Activated T-cell treated with anti-CD3 and anti-CD28 coated beads, Interleukin-2, amount 50 U/mL, for 1 hour (primary cell): ENCODE measurements around the gene TMEM45B.
A peak's percentile ranks its signal among the peaks of the same experiment; 100 is the strongest.
"Not testable (repeated sequence)": the region's sequence is repeated elsewhere in the genome, so short reads cannot be mapped to it uniquely, and the experiment has no call there.

Experiments used
- DNase-seq: peaks from one replicate; pipeline ENCODE4 v3.0.0-alpha.2; 2020

Gene TMEM45B

DNA sequence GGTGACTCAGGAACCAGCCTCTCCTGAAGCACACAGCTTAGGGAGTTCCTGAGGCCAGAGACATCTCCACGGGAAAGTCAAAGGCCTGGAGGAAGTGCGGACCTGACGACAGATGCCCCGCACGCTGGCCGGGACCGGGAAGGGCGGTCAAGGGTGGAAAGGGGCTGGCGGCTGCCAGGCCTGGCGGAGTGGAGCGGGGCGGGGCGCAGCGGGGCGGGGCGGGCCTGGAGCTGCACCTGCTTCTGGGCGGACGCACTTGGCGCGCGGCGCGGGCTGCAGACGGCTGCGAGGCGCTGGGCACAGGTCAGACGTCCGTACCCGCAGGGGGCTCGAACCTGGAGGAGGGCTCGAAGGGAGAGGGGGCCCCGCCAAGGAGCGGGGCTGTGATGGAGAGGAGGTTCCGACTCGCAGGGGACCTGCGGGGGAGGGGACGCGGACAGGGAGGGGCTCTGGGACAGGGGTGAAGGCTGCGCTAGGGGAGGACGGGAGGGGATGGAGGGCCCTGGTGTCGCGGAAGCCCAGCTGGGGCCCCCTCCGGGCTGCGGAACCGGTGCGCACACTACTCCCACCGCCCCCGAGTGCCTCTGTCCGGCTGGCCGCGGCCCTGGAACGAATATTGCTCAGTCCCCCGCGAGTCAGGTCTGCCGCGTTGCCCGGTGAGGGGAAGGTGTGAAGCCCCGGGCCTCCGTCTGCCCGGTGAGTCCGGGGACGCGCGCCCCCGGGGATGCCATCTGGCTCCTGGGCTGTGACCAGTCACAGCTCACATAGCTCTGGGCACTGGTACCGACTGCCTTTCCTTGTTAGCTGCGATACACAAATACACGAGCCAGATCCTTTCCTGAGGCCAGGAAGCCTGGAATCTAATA lies at the start of gene TMEM45B:
Gene TMEM45B, plus strand, starts transcription at position 253 of the 866 bp plus-strand sequence. CDS start 36,635 bp downstream, outside the sequence.
- DNase-seq, result peak; percentile 51

DNA sequence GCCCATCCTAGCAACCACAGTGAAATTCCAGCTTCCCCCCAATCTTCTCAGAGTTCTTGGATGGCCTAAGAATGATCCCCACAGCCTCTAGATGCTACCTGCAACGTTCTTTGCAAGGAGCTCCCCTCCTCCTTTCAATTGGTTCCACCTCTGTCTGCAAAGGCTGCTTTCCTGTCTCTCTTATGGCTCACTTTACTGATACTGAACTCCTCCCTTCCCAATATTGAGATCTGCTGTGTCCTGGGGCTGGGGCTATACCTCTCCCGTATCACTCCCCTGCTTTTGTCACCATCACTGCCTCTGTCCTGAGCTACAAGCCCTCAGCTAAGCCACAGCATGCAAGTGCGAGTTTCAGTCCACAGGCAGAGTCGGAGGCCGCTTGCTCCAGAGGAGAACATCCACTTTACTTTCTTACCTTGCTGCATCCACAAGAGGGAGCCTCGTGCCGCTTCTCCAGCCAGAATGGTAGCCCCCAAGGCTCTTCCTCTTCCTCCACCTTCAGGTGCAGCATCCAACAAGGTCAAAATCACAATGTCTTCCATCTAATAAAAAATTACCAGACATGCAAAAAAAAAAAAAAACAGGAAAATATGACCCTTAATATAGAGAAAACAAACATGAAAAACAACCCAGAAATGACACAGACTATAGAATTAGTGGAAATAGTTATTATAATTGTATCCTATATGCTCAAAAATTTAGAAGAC lies 48.6 kb upstream of the TMEM45B start:
- DNase-seq, result peak; percentile 19

DNA sequence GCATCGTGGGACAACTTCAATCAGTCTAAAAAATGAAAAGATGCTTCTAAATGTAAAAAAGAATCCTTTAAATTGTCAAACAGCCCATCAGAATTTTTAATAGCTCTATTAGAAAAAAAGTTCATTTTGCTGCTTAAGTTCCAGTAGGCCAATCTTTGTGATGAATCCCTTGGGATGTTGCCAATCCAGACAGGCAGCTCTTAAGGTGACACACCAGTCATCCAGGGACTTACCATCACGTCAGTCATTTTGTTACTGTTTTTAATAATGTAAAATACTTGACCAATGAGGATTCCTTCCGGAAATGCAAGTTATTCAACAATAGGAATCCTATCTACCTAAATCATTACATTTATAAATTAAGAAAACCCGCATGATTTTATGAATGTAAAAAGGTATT lies 47.8 kb upstream of the TMEM45B start:
- DNase-seq, result no peak

DNA sequence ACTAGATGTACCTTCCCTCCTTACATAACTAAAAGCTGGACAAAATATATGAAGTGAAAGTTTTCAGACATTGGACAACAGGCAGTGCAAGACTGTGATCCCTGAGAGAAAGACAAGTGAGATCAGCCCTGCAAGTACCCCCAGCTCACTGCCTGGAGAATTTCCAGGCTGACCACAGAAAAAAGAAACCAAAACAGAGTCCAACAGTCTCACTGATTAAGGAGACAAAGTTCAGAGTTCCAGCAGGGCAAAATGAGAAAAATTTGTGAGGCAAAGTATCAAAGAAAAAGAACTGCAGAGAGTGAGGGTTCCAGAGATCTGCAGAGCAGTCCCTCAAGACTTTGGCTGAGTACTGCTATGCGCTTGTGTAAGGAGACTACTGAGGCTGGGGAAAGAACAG lies 47.3 kb upstream of the TMEM45B start:
- no peak for DNase-seq

DNA sequence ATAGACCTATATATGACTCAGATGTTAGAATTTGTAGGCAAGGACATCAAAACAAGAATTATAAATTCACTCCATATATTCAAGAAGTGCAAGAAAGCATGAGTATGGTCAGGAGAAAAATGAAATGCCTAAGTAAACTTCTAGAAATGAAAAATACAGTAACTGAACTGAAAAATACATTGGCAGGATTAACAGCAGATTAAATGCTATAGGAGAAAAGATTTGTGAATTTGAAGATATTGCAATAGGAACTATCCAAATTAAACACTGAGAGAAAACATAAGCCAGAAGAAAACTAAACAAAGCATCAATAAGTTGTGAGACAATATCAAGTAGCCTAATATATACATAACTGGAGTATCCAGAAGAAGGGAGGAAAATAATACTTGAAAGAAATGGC lies 46.6 kb upstream of the TMEM45B start:
- DNase-seq, result no peak

DNA sequence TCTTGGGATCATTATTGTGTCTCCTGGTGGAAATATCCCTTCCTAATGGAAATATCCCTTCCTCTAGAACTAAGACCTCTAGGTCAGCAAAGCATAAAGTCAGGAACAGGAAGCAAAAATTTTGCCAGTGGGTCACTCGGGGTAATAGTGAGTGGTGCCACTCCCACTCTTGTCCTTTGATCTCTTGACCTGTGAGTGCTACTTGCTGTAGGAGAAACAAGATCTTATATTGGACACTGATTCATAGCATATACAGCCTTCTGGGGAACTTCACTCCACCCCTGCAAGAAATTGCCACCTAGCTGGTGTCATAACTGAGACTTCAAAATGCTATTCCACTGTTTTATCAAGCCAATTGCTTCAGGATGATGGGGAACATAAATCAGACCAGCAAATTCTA lies 44.7 kb upstream of the TMEM45B start:
- DNase-seq, result no peak

DNA sequence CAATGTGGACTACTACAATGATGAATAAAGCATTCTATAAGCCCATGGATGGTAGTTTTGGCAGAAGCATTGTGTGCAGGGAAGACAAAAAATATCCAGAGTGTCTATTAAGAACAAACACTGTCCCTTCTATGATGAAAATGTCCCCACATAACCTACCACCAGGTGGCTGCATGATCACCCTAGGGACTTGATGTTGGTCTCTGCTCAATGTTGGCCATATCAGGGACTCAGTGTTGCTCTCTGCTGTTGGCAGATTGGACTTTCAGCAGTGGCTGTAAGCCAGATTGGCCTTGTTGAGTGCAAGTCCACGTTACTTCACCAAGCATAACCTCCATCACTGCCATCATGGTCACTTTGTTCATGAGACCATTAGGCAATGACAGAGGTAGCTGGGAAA lies 44.2 kb upstream of the TMEM45B start:
- DNase-seq, result not testable (repeated sequence)

DNA sequence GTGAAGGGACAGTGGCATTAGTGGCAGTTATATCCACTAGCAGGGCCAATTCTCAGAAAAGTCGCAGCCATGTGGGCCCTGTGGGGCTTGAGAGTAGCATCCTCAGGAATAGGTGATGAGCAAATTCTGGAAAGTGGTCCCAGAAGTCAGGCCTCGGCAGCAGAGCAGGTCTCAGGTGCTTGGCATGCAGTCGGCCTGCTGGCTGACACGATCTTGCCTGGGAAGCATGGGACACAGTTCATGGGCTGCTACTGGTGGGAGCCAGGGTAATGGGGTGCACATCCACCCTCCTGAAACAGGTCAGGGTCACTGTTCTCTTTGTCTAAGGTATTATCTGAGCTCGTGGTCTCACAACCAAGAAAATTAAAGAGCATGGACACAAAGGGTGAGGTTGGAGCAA lies 36.8 kb upstream of the TMEM45B start:
- DNase-seq, result no peak

DNA sequence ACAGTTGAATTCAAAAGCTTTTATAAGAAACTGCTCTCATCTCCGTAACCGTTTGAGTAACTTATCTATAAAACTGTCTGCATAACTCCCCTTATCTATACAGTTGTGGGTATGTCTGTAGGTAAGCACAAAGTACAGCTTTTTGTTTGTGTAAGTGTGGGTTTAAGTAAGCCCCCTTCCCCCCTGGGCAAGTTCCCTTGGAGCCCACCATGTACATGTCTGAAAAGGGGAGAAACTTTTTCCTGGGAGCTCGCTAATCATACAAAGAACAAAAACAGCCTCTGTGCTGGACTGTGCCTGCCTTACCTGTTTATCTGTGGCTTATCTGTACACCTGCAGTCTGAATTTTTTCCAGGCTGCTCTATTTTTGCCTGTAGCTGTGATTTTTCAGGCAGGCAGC lies 36.3 kb upstream of the TMEM45B start:
- no peak for DNase-seq

DNA sequence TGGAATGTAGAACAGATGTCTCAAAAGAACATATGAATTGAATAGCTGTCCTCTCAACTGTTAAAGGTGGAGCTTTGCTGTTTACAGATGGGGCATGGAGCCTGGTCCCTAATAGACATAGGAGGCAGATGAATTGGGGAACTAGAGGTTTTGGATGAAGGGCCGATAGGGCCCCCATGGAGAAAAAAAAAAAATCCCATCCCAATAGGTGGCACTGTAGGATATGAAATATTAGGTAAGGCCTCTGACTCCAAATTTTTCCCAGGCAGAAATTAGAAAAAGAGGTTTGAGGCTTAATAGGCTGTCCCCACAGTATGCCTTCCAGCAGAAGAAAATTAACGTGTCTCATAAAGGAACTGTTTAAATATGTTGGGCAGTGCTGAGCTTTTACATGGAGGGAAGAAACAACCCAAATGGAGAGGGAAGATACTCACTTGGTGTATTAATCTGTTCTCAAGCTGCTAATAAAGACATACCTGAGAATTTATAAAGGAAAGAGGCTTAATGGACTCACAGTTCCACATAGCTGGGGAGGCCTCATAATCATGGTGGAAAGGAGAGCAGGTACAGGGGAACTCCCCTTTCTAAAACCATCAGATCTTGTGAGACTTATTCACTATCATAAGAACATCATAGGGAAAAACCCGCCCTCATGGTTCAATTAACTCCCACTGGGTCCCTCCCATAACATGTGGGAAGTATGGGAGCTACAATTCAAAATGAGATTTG lies 30.1 kb upstream of the TMEM45B start:
- DNase-seq, result no peak

DNA sequence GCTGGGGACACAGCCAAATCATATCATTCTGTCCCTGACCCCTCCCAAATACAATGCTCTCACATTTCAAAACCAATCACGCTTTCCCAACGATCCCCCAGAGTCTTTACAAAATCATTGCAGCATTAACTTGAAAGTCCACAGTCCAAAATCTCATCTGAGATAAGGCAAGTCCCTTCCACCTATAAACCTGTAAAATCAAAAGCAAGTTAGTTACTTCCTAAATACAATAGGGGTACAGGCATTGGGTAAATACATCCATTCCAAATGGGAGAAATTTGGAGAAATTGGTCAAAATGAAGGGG lies 29.6 kb upstream of the TMEM45B start:
- DNase-seq, result not testable (repeated sequence)

DNA sequence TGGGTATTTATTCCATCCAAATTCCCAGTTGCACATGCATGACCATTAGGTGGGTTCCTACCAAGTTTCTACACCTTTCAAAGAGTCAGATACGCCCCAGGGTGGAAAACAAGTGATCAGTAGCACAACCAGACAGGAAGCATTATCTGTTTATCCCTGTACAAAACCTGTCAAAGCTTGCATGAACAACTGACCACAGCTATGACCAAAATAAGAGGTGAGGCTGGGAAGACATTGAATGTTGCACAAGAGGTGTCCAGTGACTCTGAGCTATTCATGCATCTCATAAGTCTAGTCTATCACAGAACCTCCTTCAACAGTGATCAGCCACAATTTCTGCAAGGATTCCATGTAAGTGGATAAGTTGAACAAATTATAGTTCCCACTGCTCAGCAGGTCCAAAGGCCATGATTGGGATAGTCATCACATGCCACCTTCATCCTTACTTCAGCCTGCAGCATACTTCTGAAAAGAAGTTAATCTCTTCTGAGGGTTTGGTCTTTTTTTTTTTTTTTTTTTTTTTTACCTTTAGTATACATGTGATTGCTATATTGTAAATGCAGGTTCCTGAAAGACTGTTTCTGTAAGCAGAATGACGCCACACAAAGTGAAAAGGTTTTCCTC lies 28.0 kb upstream of the TMEM45B start:
- no peak for DNase-seq

DNA sequence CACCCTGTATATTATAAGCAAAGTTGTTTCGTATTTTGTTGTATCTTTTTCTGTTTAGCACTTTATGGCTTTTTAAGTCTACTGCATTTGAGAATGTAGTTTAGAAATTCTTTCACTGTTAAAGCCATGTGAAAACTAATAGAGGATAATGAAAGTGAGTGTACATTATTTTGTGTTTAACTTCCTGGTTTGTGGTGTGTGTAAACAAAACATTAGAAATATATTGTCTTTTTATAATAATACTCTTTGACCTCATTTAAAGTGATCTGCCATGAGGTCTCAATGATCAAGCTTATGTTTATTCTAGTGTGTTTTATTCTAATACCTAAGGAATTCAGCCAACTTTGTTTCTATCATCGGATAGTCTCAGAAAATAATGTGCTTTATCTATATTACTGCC lies 27.4 kb upstream of the TMEM45B start:
- no peak for DNase-seq

DNA sequence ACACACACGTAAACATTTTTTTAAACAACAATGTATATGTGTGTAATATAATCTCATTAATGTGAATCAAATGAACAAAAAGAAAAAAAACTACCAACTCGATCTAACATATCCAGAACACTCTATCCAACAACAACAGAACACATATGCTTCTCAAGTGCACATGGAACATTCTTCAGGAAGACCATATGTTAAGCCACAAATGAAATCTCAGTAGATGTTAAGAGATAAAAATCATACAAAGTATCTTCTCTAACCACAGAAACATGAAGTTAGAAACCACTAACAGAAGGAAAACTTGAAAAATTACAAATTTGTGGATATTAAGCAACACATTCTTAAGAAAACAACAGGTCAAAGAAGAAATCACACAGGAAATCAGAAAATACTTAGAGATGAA lies 25.5 kb upstream of the TMEM45B start:
- DNase-seq, result no peak

DNA sequence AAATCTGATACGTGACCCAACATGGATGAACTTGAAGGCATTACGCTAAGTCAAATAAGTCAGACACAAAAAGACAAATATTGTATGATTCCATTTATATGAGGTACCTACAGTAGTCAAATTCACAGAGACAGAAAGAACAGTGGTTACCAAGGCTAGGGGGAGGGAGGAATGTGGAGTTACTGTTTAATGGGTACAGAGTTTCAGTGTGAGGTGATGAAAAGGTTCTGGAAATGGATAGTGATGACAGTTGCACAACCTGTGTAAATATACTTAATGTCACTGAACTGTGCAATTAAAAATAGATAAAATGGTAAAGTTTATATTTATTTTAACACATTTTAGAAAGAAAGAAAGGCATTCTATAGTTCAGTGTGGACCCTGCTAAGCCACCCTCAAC lies 24.1 kb upstream of the TMEM45B start:
- DNase-seq, result no peak

DNA sequence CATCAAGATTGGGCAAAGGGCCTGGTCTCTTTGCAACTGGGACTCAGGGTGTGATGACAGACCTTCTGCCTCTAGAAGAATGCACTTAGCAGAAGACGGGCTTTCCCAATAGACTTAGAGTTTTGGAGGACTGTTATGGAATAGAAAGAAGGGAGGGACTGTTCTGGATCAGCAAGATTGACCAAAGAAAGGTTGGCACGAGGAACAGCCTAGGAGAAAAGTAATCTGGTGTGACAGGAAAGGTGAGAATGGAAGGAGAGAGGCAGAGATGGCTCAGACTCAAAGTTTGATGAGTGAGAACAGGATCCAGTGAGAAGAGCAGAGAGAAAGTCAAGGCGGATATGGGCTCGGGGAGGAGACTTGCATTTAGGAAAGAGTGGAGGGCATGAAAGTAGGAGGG lies 23.0 kb upstream of the TMEM45B start:
- no peak for DNase-seq

DNA sequence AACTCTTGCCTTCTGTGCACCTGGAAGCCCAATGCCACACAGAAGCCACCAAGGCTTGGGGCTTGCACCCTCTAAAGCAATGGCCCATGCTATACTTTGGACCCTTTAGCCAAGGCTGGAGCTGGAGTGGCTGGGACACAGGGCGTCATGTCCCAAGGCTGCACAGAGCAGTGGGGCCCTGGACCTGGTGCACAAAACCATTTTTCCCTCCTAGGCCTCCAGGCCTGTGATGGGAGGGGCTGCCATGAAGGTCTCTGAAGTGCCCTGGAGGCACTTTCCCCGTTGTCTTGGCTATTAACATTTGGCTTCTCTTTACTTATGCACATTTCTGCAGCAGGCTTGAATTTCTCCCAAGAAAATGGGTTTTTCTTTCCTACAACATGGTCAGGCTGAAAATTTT lies 20.6 kb upstream of the TMEM45B start:
- DNase-seq, result no peak

DNA sequence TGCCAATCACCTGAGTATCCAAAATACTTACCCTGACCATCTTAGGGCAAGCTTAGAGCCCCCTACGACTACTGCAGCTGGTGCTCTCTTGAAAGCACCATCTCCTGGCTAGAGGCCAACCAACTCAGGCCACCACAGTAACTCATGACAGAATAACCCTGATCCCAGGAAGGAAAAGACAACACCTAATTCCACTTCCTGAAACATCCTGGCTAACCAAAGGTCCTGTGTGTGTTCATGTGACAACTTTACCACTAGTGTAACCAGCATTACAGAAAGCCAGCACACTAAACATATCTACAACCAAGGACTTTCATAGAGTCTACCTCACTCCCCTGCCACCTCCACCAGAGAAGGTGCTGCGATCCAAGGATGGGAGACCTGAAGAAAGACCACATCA lies 17.4 kb upstream of the TMEM45B start:
- DNase-seq, result no peak

DNA sequence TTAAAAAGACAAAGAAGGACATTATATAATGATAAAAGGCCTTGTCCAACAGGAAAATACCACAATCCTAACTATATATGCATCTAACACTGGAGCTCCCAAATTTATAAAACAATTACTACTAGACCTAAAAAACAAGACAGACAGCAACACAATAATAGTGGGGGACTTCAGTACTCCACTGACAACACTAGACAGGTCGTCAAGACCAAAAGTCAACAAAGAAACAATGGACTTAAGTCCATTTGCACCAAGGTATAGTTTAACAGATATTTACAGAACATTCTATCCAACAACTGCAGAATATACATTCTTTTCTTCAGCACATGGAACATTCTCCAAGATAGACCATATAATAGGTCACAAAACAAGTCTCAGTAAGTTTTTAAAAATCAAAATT lies 15.5 kb upstream of the TMEM45B start:
- not testable (repeated sequence) for DNase-seq

DNA sequence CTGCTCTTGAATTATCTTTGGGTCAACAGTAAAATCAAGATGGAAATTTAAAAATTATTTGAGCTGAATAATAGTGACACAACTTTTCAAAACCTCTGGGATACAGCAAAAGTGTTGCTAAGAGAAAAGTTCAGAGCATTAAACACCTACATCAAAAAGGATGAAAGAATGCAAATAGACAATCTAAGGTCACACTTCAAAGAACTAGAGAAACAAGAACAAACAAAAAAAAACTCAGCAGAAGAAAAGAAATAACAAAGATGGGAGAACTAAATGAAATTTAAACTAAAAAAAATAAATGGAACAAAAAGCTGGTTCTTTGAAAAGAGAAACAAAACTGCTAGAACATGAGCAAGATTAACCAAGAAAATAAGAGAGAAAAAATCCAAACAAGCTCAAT lies 15.0 kb upstream of the TMEM45B start:
- DNase-seq, result no peak

DNA sequence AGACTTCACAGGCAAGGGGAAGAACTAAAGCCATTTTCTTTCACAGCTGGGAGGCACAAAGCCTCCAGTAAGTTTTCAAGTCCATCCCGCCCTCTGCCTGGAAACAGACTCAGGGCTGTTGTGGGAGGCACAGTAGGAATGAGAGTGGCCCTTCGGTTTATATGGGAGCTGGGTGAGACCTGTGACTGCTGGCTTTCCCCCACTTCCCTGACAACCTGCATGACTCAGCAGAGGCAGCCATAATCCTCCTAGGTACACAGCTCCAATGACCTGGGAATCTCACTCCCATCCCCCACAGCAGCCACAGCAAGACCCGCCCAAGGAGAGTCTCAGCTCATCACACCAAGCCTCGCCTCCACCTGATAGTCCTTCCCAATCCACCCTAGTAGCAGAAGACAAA lies 12.1 kb upstream of the TMEM45B start:
- no peak for DNase-seq

DNA sequence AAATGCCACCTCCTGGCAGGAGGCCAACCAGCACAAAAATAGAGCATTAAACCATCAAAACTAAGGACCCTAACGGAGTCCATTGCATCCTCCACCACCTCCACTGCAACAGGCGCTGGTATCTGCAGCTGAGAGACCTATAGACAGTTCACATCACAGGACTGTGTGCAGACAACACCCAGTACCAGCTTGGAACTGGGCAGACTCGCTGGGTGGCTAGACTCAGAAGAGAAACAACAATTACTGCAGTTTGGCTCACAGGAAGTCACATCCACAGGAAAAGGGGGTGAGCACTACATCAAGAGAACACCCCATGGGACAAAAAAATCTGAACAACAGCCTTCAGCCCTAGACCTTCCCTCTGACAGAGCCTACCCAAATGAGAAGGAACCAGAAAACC lies 11.6 kb upstream of the TMEM45B start:
- DNase-seq, result no peak

DNA sequence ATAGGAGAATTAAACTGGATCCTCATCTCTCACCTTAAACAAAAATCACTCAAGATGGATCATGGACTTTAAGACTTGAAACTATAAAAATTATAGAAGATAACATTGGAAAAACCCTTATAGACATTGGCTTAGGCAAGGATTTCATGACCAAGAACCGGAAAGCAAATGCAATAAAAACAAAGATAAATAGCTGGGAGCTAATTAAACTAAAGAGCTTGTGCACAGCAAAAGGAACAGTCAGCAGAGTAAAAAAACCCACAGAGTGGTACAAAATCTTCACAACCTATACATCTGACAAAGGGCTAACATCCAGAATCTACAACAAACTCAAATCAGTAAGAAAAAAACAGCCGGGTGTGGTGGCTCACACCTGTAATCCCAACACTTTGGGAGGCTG lies 7.4 kb upstream of the TMEM45B start:
- DNase-seq, result not testable (repeated sequence)
